Endothelial cell of umbilical vein (primary cell): Measurements from ENCODE around the gene ZBTB12.

Experiments
- CTCF ChIP-seq, 2 donors: IDR thresholded peaks; 1 replicate in 1 of 2; 2 replicates in 1 of 2; pipeline ENCODE4 v1.5.1; 2011; ENCODE audit warnings: low read length in 2 of 2, mild to moderate bottlenecking in 2 of 2, moderate library complexity in 2 of 2, control low read depth in 1 of 2, inconsistent platforms in 1 of 2, low read depth in 1 of 2; ENCODE audit not compliant: insufficient read depth in 1 of 2; ENCODE audit errors: extremely low read depth in 1 of 2
- EZH2 ChIP-seq: IDR thresholded peaks from 2 replicates; pipeline ENCODE4 v1.6.1; 2012; ENCODE audit warnings: borderline replicate concordance, low read depth, mild to moderate bottlenecking, moderate library complexity, low read length, inconsistent platforms; ENCODE audit not compliant: severe bottlenecking
- GATA2 ChIP-seq: IDR thresholded peaks from 2 replicates; pipeline ENCODE4 v1.7.0; 2011; ENCODE audit warnings: low read depth, mild to moderate bottlenecking, moderate library complexity, mixed read lengths, low read length; ENCODE audit not compliant: insufficient read length, insufficient read depth
- JUN ChIP-seq: IDR thresholded peaks from 2 replicates; pipeline ENCODE4 v1.6.1; 2011; ENCODE audit warnings: borderline replicate concordance, low read depth; ENCODE audit not compliant: insufficient read length, insufficient read depth
- MAX ChIP-seq: IDR thresholded peaks from 2 replicates; pipeline ENCODE4 v1.6.1; 2011; ENCODE audit not compliant: insufficient read depth, insufficient read length
- POLR2A ChIP-seq: IDR thresholded peaks from 2 replicates; pipeline ENCODE4 v1.6.1; 2012; ENCODE audit warnings: low read depth, mild to moderate bottlenecking, control low read depth, low read length
- POLR2AphosphoS5 ChIP-seq: IDR thresholded peaks from 2 replicates; pipeline ENCODE4 v1.6.1; 2012; ENCODE audit warnings: low read depth, mild to moderate bottlenecking, control low read depth, low read length, moderate library complexity; ENCODE audit not compliant: insufficient read depth

GRCh38 chr6:31943742-31944141, 41.9 kb upstream of the ZBTB12 start:
- no peak for TF ChIP-seq POLR2AphosphoS5
- TF ChIP-seq CTCF (IDR thresholded peaks at IDR 0.05; ENCODE audit: extremely low read depth in 1 of 2, insufficient read depth in 1 of 2, low read depth in 1 of 2, low read length in 2 of 2) = no peak
- TF ChIP-seq EZH2 = no peak
- TF ChIP-seq JUN = no peak
- no peak for TF ChIP-seq MAX
- TF ChIP-seq POLR2A = no peak
- TF ChIP-seq GATA2 = no peak
